NCI-H1105 treated with DMSO at 0.1 percent for 48 hours (cell line): Measurements from ENCODE around the gene BACE2.
"Not testable (repeated sequence)": the region's sequence is repeated elsewhere in the genome, so short reads cannot be mapped to it uniquely, and the experiment has no call there.

Experiments
- DNase-seq: peaks from one replicate; lab custom pipeline; 2025; lab: John Stamatoyannopoulos, UW

The BACE2 gene

DNA sequence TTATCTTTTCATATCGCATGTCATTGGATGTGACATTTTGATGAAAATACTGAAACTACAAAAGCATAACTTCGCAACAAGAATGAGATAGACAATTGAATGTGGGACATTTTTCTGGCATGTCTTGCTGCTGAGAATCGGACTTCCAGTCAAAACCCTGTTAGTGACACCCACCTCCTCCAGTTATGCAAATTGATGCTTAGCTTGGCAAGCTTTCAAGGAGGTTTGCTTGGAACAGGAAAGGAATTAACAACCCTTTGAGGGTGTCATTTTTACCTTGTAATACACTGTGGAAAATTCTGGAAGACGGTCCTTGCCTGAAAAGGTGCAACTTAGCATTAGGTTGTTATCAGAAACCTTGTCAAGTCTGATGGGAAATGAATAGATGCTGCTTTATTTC lies 109.9 kb downstream of the BACE2 start:
- no peak for DNase-seq

DNA sequence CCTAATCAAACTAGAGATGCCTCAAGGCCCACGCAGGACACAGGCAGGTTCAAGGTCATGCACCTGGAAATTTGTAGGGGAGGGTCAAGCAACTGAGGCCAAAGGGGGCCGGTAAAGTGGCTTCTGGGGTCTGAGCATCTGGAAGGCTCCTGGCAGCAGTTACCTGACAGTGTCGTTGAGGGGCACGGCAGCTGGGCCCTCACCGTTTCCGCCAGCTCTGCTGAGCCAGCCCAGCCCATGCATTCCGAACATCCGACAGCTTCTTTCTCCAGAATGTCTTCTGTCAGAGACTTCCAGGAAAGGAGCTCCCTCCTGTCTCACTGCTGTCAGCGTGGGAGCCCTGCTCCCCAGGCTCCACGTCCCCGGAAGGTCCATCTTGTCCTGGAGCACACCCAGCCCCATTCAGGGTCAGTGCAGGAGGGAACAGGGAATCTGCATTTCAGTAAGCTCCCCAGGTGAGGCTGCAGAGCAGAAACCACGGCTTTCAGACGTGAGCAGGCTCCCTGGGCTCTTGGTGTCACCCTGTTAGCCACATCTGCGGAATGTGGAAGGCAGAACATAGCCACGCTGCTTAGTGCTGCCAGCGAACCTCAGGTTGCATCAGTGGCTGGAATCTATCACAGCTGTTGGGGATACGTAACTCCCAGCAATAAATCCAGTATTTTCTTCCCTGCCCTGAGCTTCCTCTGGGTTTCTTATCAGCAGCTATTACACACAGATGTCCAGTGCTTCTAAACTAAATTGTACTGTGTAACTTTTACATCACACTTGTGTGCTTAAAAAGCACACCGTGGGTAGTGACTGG lies 112.4 kb downstream of the BACE2 start:
- DNase-seq = no peak

- DNase-seq = no peak
Measured at GRCh38 chr21:41282412-41282811, 114.5 kb downstream of the BACE2 start.

GRCh38 chr21:41283211-41283818 lies 115.4 kb downstream of the BACE2 start:
- peak; percentile 73 for DNase-seq

DNA sequence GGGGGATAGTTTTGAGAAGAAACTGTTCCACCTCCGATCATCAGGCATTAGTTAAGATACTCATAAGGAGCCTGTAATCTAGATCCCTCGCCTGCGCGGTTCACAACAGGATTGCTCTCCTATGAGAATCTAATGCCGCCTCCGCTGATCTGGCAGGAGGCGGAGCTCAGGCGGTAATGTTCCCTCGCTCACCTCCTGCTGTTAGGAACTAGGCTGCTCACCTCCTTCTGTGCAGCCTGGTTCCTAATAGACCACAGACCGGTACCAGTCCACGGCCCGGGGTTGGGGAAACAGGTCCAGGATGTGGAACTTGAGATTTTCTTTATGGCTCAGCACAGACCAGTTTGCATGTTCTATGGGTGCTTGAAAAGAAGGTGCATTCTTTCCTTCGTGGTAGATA lies 121.5 kb downstream of the BACE2 start:
- DNase-seq = no peak

DNA sequence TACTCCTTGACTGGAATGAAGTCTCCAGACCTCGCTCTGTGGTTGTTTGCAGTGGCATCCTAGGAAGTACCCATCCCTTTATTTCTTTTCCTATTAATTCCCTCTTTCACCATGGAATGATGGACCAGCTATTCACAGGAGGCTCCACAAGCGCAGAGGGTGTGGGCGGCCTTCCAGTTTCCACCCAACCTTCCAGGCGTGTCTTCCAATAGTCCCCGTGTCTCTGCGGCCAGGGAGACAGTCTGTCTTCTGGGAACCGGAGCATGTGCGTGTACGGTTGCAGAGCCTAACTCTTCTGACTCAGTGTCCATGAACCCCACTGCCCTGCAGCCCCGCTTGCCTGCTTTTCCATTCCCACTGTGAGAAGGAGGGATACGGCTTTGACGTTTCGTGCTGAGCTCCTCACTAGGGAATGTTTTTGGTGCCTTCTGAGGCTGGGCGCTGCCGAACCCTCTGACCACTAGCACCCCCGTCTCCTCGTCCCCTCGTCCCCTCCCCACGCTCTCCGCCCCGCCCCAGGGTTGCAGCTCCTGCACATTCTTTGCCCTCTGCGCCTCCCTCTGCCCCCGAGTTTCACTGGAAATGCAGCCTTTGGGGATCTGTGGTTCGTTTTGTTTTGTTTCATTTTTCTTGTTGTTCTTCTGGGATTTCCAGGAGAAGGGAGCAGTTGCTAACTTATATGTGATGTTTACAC lies 122.3 kb downstream of the BACE2 start:
- no peak for DNase-seq

GRCh38 chr21:41294548-41295231 lies 126.7 kb downstream of the BACE2 start:
- peak; percentile 15 for DNase-seq

GRCh38 chr21:41295721-41296254 lies 127.8 kb downstream of the BACE2 start:
- DNase-seq = no peak

DNA sequence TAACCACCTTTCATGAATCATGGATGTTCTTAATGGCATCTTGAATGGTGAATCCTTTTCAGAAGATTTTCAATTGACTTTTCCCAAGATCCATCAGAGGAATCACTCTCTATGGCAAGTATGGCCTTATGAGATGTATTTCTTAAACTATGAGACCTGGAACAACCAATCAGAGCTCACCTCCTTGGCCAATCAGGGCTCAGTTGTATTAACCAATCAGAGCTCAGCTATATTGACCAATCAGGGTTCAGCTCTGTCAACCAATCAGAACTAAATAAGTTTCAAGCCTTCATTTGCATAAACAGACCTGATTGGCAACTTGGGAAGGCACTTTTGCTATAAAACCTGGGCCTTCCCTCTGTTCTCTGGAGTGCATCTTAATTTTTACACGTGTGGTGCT lies 135.0 kb downstream of the BACE2 start:
- DNase-seq = no peak

DNA sequence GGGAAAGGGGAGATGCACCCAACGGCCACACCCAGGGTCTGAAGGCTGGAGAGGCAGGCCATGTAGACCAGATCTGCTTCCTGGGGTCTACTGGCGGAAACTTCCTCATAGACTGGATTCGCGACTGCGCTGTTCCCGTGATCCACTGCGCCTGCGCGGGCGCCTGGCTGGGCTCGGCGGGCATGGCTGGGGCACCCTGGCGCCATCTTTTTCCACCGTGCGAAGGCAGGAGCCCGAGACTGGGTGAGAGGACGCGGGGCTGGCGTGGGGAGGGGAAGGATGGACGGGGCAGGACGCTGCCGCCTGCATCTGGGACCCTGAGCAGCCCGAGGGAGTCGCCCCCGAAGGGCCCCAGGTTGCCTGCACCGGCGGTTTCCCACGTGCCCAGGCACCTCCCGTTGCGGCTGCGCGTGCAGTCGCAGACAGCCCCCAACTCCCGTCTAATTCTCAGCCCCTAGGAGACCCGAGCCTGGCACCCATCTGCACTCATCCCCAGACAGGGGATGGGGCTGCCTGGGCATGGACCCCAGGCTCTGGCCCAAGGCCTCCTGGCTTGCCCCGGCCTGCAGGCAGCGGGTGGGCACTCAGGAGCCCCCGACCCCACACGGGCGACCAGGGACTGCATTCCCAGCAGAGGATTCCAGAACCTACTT lies 136.2 kb downstream of the BACE2 start:
- no peak for DNase-seq

DNA sequence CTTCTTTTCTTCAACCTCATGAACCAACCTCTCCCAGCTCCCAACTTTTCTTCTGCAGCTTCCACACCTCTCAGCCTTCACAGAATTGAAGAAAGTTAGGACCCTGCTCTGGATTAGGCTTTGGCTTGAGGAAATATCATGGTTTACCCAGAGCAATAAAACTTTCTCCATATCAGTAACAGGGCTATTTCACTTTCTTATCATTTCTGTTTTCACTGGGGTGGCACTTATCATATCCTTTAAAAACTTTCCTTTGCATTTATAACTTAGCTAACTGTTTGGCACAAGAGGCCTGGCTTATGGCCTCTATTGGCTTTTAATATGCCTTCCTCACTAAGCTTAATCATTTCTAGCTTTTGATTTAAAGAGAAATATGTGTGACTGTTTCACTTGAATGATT lies 139.3 kb downstream of the BACE2 start:
- DNase-seq = no peak

- not testable (repeated sequence) for DNase-seq
Measured at GRCh38 chr21:41313285-41314164, 145.6 kb downstream of the BACE2 start.

GRCh38 chr21:41315726-41316125 lies 147.8 kb downstream of the BACE2 start:
- DNase-seq = no peak

- peak; percentile 85 for DNase-seq
Measured at GRCh38 chr21:41316200-41317062, 148.5 kb downstream of the BACE2 start, which contains the start of gene FAM3B. FAM3B (plus strand) TSS chr21:41316801; CDS start chr21:41316880, 79 bp downstream.

- DNase-seq = no peak
Measured at GRCh38 chr21:41317063-41317392, 149.1 kb downstream of the BACE2 start.

DNA sequence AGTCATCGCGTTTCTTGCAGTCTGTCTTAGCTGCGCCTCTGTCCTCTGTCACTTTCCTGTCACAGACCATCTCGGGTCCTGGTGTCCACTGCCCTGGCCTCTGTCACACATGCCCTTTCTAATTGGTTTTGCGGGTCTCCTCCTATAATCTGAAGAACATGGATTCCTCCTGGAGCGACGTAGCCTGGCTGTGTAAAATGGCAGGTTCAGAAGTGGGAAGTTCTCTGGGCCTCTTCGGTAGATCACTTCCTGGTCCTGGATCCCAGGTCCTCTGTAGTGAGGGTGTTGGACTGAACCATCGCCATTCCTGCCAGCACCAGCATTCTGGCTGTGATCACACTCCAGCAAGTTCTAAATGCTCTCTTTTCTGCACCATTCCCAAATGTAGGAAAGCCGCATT lies 149.5 kb downstream of the BACE2 start:
- DNase-seq = peak; percentile 17

DNA sequence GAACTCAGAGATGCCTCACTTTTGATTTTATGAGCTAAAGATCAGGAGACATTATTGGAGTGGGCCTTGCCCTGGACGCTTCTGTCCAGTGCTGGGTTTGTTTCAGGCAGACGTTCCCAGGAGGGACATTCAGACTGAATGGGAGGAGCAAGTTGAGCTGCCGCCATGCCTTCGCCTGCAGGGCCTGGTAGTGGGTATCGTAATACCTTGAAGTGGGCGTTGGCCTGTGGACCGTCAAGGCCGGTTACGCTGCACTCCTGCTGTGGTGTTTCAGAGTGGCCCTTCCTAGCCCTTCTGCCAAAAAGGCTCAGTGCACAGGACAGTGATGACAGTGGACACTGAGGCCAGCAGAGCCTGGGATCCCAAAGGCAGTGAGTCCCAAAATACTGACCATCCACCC lies 150.3 kb downstream of the BACE2 start:
- no peak for DNase-seq

DNA sequence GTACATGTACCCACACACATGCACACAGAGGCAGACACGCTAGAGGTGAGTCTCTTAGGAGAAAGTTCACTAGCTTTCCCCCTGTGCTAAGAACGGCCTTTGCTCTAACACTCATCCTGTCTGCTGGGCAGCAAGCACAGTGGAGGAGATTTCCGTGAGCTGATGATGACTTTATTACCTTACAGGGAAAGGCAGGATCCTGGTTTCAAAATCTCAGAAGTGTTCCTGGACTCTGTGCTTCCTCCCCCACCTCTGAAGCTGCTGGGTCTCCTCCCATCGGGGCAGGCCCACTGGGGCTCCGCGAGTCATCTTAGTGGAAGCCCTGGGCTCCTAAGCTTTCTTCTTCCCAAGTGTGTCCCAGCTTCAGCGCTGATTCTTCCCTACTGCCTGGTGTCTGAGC lies 151.3 kb downstream of the BACE2 start:
- no peak for DNase-seq

- DNase-seq = peak; percentile 45
Measured at GRCh38 chr21:41321211-41321907, 153.4 kb downstream of the BACE2 start.
